Mesenteric fat pad (tissue), 1 donor: Measurements from ENCODE around the gene SLC31A2. TPM values are rescaled to one million over a fixed set of nuclear protein-coding genes. Genes with fewer than 3 reads are reported as not detected.

Experiments
- DNase-seq: peaks from one replicate; pipeline ENCODE4 v3.0.0-alpha.2; 2020; ENCODE audit warnings: low spot score
- total RNA-seq: library from RNA; stranded (reverse); fragmentation: NEBNext Ultra II Directional; extraction: Animal tissue kit (Norgen Biotek cat#: 25700); gene quantifications from one replicate; pipeline ENCODE4 v1.2.1, GENCODE V29; 2021
- donor health status: DM: yes; HTN: yes; CAD: no.

The SLC31A2 gene
- total RNA-seq, 1 donor from 2014 or later, result 62.4 TPM

- no peak for DNase-seq
These were observed 34.5 kb downstream of the SLC31A2 start for GRCh38 chr9:113185271-113185670.

- DNase-seq, result no peak
These were observed 35.4 kb downstream of the SLC31A2 start for GRCh38 chr9:113186137-113186755.

GRCh38 chr9:113187929-113188595, 37.3 kb downstream of the SLC31A2 start:
- DNase-seq, result no peak

GRCh38 chr9:113192455-113192854, 41.6 kb downstream of the SLC31A2 start:
- no peak for DNase-seq

- no peak for DNase-seq
These were observed 49.0 kb downstream of the SLC31A2 start for GRCh38 chr9:113199683-113200329.

GRCh38 chr9:113205432-113205831, 54.6 kb downstream of the SLC31A2 start:
- no peak for DNase-seq

GRCh38 chr9:113205861-113206260, 55.1 kb downstream of the SLC31A2 start:
- no peak for DNase-seq

GRCh38 chr9:113210815-113211214, 60.0 kb downstream of the SLC31A2 start:
- DNase-seq, result no peak

Other genes with a start within 250 kb of the SLC31A2 start
- gene ZNF883, start 138.8 kb upstream of the SLC31A2 start, total RNA-seq, result 2.5 TPM
- 2.0 TPM for gene ZFP37, start 94.3 kb upstream of the SLC31A2 start, total RNA-seq
- gene FKBP15, start 70.3 kb downstream of the SLC31A2 start, total RNA-seq, result 37.3 TPM
- 34.6 TPM for gene SLC31A1, start 70.5 kb downstream of the SLC31A2 start, total RNA-seq
- 32.7 TPM for gene CDC26, start 124.6 kb downstream of the SLC31A2 start, total RNA-seq
- gene PRPF4, start 124.7 kb downstream of the SLC31A2 start, total RNA-seq, result 18.3 TPM
- gene RNF183, start 152.4 kb downstream of the SLC31A2 start, total RNA-seq, result not detected
- 4.9 TPM for gene WDR31, start 189.3 kb downstream of the SLC31A2 start, total RNA-seq
- 0.19 TPM for gene BSPRY, start 198.5 kb downstream of the SLC31A2 start, total RNA-seq
- gene HDHD3, start 226.0 kb downstream of the SLC31A2 start, total RNA-seq, result 15.4 TPM